A549 (cell line): Measurements from ENCODE around the gene MAD2L1.

ENCODE experiments used
- CBX2 ChIP-seq: fragments of 200-600 bp; sonication (generic); IDR thresholded peaks from 2 replicates; pipeline ENCODE4 v1.6.1; 2016; ENCODE audit warnings: low read depth, mild to moderate bottlenecking, borderline replicate concordance
- CBX8 ChIP-seq: fragments of 200-600 bp; sonication (generic); IDR thresholded peaks from 2 replicates; pipeline ENCODE4 v1.6.1; 2016
- CEBPB ChIP-seq, 2 experiments: fragments of >200 bp in 1 of 2; sonication (Bioruptor Twin) in 1 of 2; formaldehyde crosslinking in 1 of 2; IDR thresholded peaks; 2 replicates each; pipeline ENCODE4 v1.6.1; 2012 to 2016
- CHD2 ChIP-seq: fragments of 150-350 bp; IDR thresholded peaks from 2 replicates; pipeline ENCODE4 v1.6.1; 2014; ENCODE audit warnings: low read length; ENCODE audit not compliant: partially characterized antibody
- CTCF ChIP-seq: fragments of >200 bp; sonication (Bioruptor Twin); formaldehyde crosslinking; IDR thresholded peaks from 3 replicates; pipeline ENCODE4 v1.5.1; 2016
- EP300 ChIP-seq, 2 experiments: fragments of >200 bp; sonication (Bioruptor Twin); formaldehyde crosslinking; IDR thresholded peaks; 2 replicates in 1 of 2; 3 replicates in 1 of 2; pipeline ENCODE4 v1.6.1; 2016 to 2017
- ESRRA ChIP-seq: fragments of 150-350 bp; IDR thresholded peaks from 2 replicates; pipeline ENCODE4 v1.6.1; 2014; ENCODE audit warnings: mild to moderate bottlenecking, low read length, borderline replicate concordance
- NFE2L2 ChIP-seq: fragments of 150-350 bp; conservative IDR thresholded peaks from 2 replicates; pipeline ENCODE4 v1.6.1; 2014; ENCODE audit warnings: low read length
- POLR2A ChIP-seq: IDR thresholded peaks from 2 replicates; pipeline ENCODE4 v1.6.1; 2012; ENCODE audit warnings: mild to moderate bottlenecking, low read length
- RAD21 ChIP-seq, 2 experiments: fragments of >200 bp in 1 of 2; sonication (Bioruptor Twin) in 1 of 2; formaldehyde crosslinking in 1 of 2; IDR thresholded peaks in 1 of 2; conservative IDR thresholded peaks in 1 of 2; 2 replicates in 1 of 2; 3 replicates in 1 of 2; pipeline ENCODE4 v1.6.1; 2012 to 2018; ENCODE audit warnings: inconsistent platforms in 1 of 2
- RNF2 ChIP-seq: fragments of 200-600 bp; sonication (generic); IDR thresholded peaks from 2 replicates; pipeline ENCODE4 v1.6.1; 2016; ENCODE audit warnings: low read depth, mild to moderate bottlenecking, antibody characterized with exemption, moderate library complexity, borderline replicate concordance
- SMC3 ChIP-seq: fragments of >200 bp; sonication (Bioruptor Twin); formaldehyde crosslinking; IDR thresholded peaks from 3 replicates; pipeline ENCODE4 v1.6.1; 2018; ENCODE audit warnings: inconsistent platforms
- TF ChIP-seq, protein P1 (sequence below): fragments of >200 bp; sonication (Bioruptor Twin); formaldehyde crosslinking; IDR thresholded peaks from 2 replicates; pipeline ENCODE4 v1.6.1; 2016
- TF ChIP-seq, protein P2 (sequence below): fragments of 200-600 bp; sonication (generic); IDR thresholded peaks from 2 replicates; pipeline ENCODE4 v1.6.1; 2016; ENCODE audit warnings: antibody characterized with exemption, mild to moderate bottlenecking, moderate library complexity

- TF ChIP-seq POLR2A, result no peak
- TF ChIP-seq CTCF, result no peak
- no peak for TF ChIP-seq CHD2
- TF ChIP-seq CBX8, result no peak
- TF ChIP-seq, protein P1, sequence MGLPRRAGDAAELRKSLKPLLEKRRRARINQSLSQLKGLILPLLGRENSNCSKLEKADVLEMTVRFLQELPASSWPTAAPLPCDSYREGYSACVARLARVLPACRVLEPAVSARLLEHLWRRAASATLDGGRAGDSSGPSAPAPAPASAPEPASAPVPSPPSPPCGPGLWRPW, result no peak
- no peak for TF ChIP-seq CBX2
- TF ChIP-seq EP300 (IDR thresholded peaks at IDR 0.05), result no peak
- no peak for TF ChIP-seq CEBPB (IDR thresholded peaks at IDR 0.05)
- no peak for TF ChIP-seq RAD21 (conservative IDR thresholded peaks at IDR 0.05 in 1 of 2, IDR thresholded peaks at IDR 0.05 in 1 of 2)
- no peak for TF ChIP-seq SMC3
- TF ChIP-seq, protein P2, sequence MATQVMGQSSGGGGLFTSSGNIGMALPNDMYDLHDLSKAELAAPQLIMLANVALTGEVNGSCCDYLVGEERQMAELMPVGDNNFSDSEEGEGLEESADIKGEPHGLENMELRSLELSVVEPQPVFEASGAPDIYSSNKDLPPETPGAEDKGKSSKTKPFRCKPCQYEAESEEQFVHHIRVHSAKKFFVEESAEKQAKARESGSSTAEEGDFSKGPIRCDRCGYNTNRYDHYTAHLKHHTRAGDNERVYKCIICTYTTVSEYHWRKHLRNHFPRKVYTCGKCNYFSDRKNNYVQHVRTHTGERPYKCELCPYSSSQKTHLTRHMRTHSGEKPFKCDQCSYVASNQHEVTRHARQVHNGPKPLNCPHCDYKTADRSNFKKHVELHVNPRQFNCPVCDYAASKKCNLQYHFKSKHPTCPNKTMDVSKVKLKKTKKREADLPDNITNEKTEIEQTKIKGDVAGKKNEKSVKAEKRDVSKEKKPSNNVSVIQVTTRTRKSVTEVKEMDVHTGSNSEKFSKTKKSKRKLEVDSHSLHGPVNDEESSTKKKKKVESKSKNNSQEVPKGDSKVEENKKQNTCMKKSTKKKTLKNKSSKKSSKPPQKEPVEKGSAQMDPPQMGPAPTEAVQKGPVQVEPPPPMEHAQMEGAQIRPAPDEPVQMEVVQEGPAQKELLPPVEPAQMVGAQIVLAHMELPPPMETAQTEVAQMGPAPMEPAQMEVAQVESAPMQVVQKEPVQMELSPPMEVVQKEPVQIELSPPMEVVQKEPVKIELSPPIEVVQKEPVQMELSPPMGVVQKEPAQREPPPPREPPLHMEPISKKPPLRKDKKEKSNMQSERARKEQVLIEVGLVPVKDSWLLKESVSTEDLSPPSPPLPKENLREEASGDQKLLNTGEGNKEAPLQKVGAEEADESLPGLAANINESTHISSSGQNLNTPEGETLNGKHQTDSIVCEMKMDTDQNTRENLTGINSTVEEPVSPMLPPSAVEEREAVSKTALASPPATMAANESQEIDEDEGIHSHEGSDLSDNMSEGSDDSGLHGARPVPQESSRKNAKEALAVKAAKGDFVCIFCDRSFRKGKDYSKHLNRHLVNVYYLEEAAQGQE, result no peak
- TF ChIP-seq RNF2, result no peak
- no peak for TF ChIP-seq ESRRA
- TF ChIP-seq NFE2L2, result no peak
Observed at GRCh38 chr4:120096508-120097297, 30.1 kb upstream of the MAD2L1 start.
